Measurements from ENCODE around the gene ZNF804A.
"Not testable (repeated sequence)": the region's sequence is repeated elsewhere in the genome, so short reads cannot be mapped to it uniquely, and the experiment has no call there.

The ZNF804A gene

DNA sequence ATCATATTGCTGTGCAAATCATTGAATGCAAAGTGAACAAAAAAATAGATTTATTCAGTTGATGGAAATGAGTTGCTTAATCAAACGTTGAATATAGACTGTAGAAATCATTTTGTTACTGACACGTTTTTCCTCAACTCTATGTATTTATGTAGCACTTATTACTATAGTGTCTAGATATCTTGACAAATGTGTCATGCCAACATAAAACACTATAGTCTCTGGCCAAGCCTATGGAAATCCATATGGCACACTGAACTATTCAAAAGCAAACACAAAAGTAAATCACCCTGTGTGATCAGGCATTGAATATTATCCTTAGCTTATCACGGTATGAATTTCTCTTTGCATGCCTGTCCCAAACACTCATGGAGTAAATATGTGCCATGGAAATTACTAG is 131.3 kb downstream of the ZNF804A start:
- no peak for DNase-seq

- DNase-seq = no peak
Measured at GRCh38 chr2:184730288-184730687, 132.0 kb downstream of the ZNF804A start.

DNA sequence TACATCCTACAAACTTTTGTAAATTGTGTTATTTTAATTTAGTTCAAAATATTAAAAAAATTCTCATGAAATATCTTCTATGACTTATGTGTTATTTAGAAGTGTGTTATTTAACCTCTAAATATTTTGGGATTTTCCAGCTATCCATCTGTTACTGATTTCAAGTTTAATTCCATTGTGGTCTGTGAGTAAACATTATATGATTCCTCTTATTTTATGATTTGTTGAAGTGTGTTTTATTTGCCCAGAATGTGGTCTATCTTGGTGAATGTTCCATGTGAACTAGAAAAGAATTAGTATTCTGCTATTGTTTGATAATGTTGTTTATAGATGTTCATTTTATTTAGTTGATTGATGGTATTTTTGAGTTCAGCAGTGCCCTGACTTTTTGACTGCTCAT is 136.0 kb downstream of the ZNF804A start:
- DNase-seq = no peak

- DNase-seq = no peak
Measured at GRCh38 chr2:184735611-184736010, 137.3 kb downstream of the ZNF804A start.

DNA sequence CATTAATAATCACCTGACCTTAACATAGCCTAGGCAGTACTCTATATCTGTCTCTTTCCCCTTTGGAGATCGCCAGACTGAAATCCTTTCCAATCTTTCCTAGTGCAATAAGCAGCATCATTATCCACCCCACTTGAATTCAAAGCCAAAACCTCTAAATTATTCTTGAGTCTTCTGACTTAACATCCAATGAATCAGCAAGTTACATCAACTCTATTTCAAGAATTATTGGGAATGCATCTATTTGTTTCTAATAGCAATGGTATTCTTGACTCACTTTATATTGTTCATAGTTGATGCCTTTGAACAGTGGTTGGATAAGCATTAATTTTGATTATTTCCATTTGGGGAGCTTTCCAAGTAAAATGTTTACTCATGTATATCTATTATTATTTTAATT is 144.8 kb downstream of the ZNF804A start:
- DNase-seq = no peak

DNA sequence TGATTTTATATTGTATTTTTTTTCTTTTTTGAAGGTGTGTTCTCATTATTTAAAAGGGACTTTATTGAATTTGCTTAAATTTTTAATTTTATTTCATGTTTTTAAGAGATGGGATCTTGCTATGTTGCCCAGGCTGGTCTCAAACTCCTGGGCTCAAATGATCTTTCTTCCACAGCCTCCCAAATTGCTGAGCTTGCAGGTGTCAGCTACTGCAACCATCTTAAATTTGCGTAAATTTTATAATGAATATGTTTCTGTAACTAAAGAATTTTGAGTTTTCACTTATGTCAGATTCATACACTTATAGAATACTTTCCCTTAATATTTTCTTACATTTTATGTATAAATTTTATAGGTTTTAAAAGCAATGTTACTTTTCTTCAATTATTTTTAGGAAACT is 157.8 kb downstream of the ZNF804A start:
- DNase-seq = no peak

DNA sequence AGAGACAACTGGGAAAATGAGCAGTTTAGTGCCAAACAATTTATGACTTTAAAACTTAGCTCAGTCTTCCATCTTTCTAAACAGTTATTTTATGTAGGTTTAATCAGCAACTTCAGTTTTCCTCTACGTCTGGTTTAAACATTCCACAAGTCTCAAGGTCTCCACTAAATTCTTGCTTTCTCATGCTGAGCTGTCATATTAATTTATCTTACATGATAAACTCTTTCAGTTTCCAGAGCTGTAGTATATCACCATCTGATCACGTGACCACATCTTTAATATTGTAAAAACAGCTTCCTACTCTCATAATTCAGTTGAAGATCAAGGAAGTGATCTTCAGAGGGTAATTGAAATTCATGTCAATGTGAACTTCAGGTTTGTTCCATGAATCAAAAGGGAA is 158.6 kb downstream of the ZNF804A start:
- no peak for DNase-seq

GRCh38 chr2:184759557-184760255 is 161.4 kb downstream of the ZNF804A start:
- DNase-seq = not testable (repeated sequence)

DNA sequence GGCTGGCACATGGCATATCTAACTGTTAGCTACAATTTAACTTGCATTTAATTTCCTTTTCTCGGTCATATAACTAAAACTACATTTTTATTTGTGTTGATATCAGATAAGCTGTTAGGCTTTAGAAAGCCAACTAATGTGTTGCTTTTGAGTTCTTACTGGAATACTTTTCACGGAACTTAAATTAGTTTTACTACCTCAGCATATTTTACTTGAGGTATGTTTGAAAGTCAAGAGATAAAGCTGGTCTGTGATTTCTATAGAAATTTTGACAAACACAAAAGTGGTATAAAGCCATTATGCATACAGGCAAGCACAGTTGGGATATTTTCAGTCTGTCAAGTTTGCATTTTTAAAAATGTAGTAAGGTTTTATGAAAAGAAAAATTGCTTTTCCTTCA is 162.6 kb downstream of the ZNF804A start:
- no peak for DNase-seq

DNA sequence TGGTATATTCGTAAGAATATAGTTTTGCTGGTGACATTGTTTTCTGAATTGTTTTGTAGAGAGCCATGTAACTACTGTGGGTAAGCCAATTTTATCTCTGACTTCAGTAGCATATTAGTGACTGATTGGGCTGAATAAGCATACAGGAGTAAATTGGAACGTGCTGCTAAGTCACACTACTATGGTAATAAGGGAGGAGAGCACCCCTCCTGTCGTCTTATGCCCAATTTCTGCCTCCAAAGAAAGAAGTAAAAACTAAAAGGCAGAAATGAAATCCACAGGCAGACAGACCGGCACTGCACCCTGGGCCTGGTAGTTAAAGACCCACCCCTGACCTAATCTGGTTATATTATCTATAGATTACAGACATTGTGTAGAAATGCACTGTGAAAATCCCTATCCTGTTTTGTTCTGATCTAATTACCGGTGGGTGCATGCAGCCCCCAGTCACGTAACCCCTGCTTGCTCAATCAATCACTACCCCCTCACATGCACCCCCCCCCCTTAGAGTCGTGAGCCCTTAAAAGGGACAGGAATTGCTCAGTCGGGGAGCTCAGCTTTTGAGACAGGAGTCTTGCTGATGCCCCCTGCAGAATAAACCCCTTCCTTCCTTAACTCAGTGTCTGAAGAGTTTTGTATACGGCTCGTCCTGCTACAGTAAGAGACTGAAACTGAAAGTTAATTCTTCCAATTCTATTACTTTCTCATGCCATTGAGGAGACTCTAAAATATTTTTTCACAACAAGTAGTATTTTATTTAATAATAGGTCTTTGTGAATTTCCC is 167.0 kb downstream of the ZNF804A start:
- DNase-seq = no peak

DNA sequence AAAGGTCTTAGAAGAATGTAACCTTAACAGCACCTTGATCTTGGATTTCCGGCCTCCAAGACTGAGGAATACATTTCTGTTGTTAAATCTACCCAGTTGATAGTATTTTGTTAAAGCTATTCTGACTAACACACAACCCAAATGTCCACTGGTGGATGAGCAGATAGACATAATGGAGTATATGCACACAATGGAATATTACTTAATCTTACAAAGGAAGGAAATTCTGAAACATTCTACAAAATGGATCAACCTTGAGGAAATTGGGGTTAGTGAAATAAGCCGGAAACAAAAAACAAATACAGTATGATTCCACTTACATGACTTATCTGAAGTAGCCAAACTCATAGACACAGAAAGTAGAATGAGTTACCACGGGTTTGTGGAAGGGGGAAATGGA is 168.7 kb downstream of the ZNF804A start:
- no peak for DNase-seq

DNA sequence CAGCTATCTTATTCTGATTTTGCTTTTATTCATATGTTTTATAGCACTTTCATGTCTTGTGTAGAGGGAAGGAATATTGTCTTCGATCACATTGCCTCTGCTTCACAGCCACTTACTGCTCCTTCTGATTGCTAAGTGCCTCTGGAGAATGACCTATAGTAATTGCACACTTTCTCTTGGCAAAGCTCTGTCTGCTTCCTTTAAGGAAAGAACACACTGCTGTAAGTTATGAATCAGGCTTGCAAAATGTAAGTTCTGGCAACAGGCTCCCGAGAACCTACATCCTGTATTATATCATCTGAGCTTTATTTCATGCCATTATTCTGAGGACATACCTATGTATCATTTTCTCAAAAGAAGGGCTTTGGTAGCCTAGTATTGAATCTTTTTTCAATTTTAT is 170.7 kb downstream of the ZNF804A start:
- no peak for DNase-seq

- DNase-seq = no peak
Measured at GRCh38 chr2:184769686-184770085, 171.4 kb downstream of the ZNF804A start.

GRCh38 chr2:184779777-184780176 is 181.4 kb downstream of the ZNF804A start:
- DNase-seq = no peak

GRCh38 chr2:184780384-184780783 is 182.1 kb downstream of the ZNF804A start:
- no peak for DNase-seq

DNA sequence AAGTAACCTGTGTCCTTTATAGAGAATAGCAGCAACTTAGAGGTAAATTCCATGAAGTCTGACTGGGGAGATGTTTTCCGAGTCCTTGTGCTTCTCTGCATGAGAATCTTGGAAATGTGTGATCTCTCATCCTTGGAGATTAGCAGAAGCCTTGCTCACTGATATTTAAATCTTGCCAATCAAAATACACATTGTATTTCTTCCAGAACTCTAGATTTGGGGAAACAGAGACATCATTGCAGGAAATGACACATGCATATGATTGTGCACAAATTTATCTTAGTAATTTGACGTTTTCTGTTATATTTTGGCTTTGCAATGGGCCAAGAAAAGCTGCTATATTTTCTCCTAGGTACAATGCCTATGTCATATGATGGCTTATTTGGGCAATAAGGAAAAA is 182.6 kb downstream of the ZNF804A start:
- DNase-seq = no peak

- no peak for DNase-seq
Measured at GRCh38 chr2:184783576-184783975, 185.2 kb downstream of the ZNF804A start.

DNA sequence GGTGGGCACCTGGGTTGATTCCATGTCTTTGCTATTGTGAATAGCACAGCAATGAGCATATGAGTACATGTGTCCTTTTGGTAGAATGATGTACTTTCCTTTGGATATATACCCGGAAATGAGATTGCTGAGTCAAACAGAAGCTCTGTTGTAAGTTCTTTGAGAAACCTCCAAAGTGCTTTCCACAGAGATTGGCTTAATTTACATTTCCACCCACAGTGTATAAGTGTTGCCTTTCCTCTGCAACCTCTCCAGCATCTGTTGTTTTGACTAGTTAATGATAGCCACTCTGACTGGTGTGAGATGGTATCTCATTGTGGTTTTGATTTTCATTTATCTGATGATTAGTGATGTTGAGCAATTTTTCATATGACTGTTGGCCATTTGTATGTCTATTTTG is 194.8 kb downstream of the ZNF804A start:
- no peak for DNase-seq

GRCh38 chr2:184799379-184799778 is 201.1 kb downstream of the ZNF804A start:
- no peak for DNase-seq

DNA sequence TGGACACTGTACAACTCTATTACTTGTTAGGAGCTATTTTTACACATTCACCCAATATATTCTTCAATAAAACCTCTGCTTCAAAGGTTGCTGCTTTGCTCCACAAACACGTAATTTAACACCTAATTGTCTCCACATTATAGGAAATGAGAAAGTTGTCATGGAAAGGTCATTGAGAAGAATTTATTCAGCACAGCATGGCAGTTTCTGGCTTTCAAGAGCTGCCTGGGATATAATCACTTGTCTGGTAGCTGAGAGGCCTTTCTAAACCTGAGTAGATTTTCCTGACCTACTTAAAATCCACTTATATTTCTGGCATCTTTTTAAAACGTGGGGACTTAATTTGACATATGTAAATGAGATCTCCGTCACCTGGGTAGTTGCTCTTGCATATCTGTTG is 216.1 kb downstream of the ZNF804A start:
- no peak for DNase-seq

- no peak for DNase-seq
Measured at GRCh38 chr2:184815824-184816223, 217.5 kb downstream of the ZNF804A start.

GRCh38 chr2:184824597-184824996 is 226.3 kb downstream of the ZNF804A start:
- DNase-seq = no peak

DNA sequence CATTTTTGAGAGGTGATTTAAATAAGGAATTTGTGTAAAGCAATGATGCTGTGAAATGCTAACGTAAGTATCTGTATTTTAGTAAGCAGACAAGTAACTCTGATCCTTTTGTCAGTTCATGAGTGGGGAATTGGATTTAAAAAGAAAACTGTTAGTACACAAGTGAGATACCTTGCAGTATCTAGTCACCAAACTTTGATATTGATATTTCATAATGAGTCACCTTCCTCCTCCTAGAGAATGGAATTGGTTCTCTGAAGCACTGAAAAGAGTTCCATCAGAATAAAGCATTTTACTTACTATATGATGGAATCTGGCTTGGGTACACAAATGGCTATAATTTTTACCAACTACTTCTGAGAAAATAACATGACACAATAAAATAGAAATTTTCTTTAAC is 232.2 kb downstream of the ZNF804A start:
- DNase-seq = no peak

DNA sequence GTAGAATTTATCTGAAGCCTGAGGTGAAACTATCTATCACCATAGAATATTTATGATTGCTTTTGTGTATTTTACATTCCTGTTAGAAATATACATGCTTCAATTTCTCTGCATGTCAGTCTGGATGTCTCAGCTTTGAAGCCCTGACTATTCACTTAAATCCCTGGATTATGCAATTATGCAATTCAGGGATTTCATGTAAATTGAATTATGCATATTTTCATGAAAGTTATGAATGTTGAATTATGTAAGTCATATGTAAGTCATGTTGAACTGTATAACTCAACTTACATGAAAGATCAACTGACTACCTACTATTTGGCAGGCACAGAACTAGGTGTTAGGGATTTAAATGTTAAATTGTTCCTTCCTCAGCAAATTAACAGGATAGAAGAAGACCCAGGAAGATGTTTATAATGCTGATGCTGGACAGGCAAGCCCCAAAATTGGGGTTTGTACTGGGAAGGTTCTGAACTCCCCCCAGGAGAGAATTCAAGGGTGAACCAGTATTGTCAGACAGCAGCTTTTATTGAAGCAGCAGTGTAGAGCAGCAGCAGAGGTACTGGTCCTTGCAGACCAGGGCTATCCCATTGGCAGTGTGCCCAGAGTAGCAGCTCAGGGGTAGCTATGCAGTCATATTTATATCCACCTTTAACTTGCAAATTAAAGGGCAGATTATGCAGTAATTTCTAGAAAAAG is 236.5 kb downstream of the ZNF804A start:
- no peak for DNase-seq

All from activated CD4-positive, alpha-beta T cell treated with anti-CD3 and anti-CD28 coated beads for 48 hours (primary cell).